NCI-H345 treated with DMSO at 0.1 percent for 48 hours (cell line): ENCODE measurements around the gene LRP11.
"Not testable (repeated sequence)": the region's sequence is repeated elsewhere in the genome, so short reads cannot be mapped to it uniquely, and the experiment has no call there.

Source experiments
- DNase-seq: peaks from one replicate; lab custom pipeline; 2025; ENCODE audit not compliant: unreplicated experiment; lab: John Stamatoyannopoulos, UW

The LRP11 gene

DNA sequence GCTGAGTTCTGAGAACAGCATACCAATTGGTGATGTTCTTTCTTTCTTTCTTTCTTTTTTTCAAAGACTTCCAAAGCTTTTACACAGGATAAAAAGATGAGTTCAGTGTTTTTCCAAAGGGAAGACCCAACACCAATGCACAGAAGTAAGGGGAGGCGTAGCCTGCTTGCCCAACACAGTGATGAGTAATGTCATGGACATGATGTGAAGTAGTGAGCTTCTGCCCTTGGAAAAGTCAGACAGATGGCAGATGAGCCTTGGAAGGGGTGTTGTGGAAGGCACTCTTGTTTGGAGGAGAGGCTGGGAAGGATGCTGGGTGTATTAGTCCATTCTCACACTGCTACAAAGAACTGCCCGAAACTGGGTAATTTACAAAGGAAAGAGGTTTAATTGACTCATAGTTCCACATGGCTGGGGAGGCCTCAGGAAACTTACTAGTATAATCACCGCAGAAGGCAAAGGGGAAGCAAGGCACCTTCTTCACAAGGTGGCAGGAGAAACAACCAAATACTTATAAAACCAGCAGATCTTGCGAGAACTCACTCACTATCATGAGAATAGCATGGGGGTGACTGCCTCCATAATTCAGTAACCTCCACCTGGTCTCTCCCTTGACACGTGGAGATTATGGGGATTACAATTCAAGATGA, 12.6 kb downstream of the LRP11 start:
- DNase-seq: no peak

GRCh38 chr6:149848343-149848742, 15.8 kb downstream of the LRP11 start:
- not testable (repeated sequence) for DNase-seq

DNA sequence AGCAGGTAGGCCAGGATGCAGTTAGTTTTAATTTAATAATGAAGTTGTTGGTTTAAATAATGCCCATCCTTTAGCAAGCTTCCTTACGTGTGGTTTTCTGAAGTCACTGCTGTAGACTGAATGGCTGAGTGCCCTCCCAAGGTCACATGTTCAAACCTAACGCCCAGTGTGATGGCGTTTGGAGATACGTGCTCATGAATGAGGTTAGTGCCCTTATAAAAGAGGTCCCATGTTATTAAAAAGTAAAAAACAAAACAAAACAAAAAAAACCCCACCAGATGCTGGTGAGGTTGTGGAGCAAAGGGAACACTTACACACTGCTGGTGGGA, 16.3 kb downstream of the LRP11 start:
- no peak for DNase-seq

DNA sequence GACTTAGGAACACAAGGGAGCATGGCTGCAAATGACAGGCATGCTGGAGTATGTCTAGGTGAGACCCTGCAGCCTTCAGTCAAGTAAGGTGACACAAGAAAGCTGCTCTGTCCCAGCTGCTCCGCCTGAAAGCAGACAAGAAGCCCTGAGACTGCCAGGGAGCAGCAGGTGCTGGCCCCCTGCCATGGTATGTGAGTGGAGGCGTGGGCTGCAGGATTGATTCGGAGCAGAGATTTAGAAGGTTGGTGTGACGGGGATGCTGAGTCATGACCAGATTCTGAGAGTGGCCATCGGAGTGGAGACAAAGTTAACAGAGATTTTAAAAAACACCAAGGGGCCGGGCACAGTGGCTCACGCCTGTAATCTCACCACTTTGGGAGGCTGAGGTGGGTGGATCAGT, 17.8 kb downstream of the LRP11 start:
- peak; percentile 47 for DNase-seq

DNA sequence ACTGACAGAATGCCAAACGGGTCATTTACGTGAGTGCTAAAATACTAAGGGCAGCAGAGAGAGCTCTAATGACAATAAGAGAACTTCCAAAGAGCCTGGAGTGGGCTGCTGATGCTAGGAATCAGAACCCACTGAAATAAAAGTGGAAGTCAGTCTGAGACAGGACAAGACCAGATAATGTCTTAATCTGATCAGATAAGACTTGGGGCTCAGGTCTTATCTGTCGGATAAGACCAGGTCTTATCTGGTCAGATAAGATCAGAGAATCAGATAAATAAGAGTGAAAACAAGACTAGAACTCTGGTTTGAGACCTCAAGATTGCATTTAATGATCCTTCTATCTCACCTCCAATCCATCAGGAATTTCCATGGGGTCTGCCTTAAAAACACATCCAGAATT, 18.6 kb downstream of the LRP11 start:
- DNase-seq: no peak

DNA sequence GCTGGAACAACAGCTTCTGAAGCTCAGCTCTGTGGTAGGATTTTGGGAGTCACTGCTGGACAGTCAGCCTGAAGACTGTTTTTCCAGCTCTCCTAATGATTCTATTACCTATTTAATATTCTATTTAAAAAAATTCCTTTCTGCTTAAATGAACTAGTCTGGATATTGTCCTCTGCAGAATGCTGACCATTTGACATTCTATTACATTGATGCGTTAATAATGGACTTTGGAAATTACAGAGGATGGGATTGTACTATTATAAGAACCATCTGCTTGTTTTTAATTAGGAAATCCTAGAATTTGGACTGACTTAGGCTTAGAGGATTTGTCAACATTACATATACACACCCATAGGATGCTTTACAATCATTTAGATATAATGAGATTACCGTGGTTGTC, 19.7 kb downstream of the LRP11 start:
- DNase-seq: no peak

GRCh38 chr6:149844036-149844435, 20.1 kb downstream of the LRP11 start:
- not testable (repeated sequence) for DNase-seq

DNA sequence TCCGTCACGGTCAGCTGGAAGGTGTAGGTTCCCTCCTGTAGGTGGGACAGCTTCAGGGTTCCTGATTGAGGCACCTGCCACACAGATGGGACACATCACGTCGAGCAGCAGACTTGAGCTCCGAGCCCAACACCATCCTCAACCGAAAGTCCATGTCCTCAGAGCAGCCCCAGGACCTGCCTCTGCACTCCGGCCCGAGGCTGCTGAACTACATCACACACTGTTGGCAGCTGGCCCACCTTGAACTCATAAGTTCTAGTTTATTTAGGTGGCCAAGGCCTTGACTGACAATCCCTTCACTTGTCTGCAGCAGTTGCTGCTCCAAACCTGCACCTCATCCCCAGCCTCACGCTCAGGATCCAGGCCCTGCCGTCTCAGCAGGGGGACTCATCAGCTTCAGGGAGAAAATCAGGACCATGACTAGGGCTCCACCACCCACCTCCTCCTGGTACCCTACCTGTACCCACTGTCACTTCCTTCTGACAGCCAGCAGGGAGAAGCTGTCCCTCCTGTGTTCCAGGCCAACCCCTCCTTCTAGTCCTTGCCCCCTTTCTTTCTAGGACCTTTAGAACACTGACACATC, 21.0 kb downstream of the LRP11 start:
- DNase-seq: peak; percentile 58

GRCh38 chr6:149842331-149842730, 21.8 kb downstream of the LRP11 start:
- no peak for DNase-seq

DNA sequence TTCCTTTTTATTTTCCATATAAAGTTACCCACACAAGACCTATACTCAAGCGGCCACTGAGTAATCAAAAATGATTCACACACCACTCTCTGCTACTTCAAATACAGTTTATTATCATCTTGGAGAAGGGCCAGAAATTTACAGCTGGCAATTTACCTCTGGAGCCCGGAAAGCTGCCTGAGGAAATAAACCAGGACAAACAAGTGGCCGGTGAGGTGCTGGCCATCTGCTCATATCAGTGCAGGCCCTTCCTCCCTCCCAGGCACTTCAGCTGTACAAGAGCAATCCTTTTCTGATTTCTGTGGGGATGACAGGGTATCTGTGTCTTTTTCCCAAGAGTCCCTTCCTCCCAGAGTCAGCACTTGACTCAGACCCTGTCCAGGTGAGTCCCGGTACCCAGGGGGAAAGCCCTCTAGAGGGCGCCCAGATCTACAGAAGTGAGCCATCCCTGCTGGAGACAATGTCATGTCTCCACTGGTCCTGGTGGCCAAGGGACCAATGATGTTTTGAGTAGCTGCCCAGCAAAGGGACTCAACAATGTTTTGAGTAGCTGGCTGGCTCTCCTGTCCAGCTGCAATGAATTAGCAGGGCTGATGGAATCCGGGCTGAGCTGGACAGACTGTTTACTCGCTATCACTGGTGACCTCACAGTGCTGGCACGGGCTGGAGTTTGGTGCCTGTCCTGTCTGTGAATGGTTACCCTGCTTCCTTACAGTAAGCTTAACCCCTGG, 23.6 kb downstream of the LRP11 start:
- peak; percentile 98 for DNase-seq

DNA sequence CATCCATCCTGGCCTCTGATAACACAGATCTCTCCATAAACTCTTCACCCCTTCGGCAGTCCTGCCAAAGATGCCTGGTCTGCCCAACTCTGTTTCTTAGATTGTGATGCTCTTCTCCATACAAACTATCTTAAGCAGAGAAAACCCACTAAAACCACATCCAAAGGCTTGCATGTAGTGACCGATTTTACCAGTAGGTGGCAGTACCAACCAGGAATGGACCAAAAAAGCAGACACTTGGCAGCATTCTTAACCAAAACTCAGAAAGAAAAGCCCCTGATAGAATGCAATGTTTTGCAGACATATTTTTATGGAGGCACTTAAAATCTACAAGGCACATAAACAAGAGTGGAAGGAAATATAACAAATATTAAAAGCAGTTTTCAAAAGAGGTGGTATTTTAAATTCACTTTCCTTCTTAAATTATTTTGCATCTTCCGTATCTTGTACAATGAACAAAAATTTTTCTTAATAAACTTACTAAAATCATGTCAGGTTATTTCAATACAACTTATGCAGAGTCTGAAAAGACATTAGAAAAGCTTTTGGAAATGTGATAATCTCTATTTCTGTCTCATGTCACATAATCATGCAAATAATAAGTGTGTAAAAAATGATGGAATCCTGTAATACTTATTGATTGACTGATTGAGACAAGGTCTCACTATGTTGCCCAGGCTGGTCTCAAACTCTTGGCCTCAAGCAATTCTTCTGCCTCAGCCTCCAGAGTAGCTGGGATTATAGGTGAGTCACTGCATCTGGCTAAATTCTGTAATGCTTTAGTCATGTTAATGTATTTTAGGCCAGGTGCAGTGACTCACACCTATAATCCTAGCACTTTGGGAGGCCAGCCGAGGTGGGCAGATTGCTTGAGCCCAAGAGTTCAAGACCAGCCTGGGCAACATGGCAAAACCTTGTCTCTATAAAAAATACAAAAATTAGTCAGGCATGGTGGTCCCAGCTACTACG, 29.4 kb downstream of the LRP11 start:
- peak; percentile 10 for DNase-seq

DNA sequence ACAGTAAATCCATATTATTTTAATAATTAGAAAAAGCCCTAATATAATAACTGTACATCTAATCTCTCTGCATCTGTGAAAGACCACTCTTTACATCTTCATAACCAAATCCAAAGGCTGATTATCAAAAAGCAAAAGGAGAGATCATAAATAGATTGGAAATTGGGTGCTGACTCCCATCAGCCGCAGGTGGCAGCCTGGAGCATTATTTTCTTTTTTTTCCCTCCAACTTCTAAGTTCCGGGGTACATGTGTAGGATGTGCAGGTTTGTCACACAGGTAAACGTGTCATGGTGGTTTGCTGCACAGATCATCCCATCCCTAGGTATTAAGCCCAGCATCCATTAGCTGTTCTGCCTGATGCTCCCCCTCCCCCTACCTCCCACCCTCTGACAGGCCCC, 30.5 kb downstream of the LRP11 start:
- DNase-seq: no peak

DNA sequence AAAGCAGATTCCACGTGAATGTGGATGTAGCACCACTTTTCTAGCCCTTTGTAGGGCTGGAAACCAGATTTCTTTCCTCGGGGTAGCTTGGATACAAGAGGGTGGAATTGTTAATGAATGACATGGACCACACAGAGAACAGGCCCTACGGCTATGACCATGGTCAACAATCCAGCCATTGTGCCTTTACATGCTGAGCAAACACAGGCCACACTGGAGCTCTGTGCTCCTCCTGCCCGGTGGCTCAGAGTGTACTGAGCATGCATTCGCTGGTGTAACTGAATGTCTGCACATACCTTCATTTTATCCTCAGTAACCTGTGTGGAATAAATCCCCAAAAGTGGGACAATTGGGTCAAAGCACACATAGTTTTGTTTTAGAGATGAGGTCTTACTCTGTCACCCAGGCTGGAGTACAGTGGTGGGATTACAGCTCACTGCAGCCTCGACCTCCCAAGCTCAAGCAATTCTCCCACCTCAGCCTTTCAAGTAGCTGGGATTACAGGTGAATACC, 32.8 kb downstream of the LRP11 start:
- DNase-seq: no peak

DNA sequence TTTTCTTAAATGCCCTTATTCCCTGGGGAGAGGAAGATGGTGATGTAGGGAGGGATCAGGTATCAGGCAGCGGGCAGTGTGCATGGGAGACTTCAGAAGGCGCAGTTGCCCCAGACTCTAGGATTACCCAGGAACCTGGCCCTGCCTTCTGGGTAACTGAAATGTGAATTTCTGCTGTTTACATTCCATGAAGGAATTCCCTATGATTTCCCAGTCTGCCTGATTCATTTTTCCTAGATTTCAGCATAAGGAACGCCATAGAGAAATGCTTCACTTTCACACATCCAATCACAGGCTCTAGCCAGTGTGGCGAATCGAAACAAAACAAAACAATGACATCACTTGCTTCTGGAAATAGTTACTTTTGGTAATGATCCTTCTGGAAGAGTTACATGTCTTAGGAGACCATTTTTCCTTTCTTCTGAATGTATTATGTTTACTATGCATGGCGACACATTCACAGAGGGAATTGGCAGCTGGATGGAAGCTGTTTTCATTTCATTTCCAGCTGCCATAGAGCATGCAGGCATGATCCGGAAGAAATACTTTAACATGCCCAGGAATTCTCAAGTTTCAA, 33.3 kb downstream of the LRP11 start:
- no peak for DNase-seq

DNA sequence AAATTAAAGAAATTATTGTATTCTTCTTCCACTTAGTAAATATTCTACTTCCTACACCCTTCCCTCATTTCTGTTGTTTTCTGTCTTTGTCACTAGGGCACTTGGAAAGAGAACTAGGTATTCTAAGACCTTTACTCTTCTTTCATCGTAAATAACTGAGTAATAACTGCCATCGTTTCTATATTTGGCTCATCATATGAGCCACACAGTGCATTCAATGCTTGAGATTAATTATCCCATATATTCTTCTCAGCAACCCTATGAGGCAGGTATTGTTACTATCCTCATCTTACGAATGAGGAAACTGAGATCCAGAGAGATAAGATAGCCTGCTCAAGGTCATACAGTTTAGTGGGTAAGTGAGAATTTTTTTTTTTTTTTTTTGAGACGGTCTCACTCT, 38.9 kb downstream of the LRP11 start:
- DNase-seq: no peak

DNA sequence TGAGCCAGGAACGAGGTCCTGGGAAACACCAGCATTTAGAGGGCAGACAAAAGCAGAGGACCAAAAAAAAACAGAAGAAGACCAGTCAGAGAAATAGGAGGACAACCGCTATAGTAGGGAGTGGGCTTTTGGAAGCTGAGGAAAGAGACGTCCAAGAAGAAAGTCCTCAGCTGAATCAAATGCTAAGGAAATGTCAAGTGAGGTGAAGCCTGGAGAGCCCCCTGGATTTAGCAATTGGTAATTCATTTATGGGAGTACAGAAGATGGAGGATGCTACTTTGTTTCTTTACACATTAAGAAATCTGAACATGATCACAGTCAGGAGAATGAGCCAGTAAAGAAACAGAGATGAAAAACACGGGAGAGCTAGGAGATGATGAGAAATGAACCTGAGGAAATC, 41.1 kb downstream of the LRP11 start:
- DNase-seq: no peak

- no peak for DNase-seq
Measured at GRCh38 chr6:149821492-149821891, 42.7 kb downstream of the LRP11 start.

- no peak for DNase-seq
Measured at GRCh38 chr6:149820506-149820905, 43.7 kb downstream of the LRP11 start.

- no peak for DNase-seq
Measured at GRCh38 chr6:149815788-149816187, 48.4 kb downstream of the LRP11 start.

GRCh38 chr6:149813351-149813750, 50.8 kb downstream of the LRP11 start:
- DNase-seq: no peak

- DNase-seq: no peak
Measured at GRCh38 chr6:149809798-149810197, 54.4 kb downstream of the LRP11 start.
